Retina (tissue), 1 donor: ENCODE measurements around the gene RCAN1.
A peak's percentile ranks its signal among the peaks of the same experiment; 100 is the strongest.
"Not testable (repeated sequence)": the region's sequence is repeated elsewhere in the genome, so short reads cannot be mapped to it uniquely, and the experiment has no call there.

Source experiments
- DNase-seq: peaks from one replicate; pipeline ENCODE4 v3.0.0-alpha.2; 2016

RCAN1 gene

GRCh38 chr21:34567604-34568155 lies 47.2 kb downstream of the RCAN1 start:
- DNase-seq = no peak

GRCh38 chr21:34565238-34565637 lies 49.7 kb downstream of the RCAN1 start:
- DNase-seq = no peak

GRCh38 chr21:34563370-34563769 lies 51.5 kb downstream of the RCAN1 start:
- DNase-seq = not testable (repeated sequence)

DNA sequence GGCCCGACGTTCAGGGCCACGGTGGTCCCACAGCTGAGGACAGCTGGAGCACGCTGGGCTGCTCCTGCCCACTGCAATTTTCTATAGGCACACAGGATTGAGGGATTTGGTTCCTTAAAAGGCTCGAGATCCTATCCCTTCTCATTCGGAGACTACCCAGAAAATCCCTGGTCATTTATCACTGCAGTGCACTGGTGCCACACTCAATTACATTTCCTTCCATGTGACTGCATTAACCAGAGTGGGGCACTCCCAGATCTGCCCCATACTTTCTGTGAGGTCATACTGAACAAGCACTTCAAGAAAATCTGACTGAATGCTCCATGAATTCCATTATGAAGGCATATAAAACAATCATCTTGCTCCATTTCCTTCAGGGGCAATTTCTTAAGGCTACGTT lies 53.1 kb downstream of the RCAN1 start:
- peak; percentile 53 for DNase-seq

- DNase-seq = no peak
Measured at GRCh38 chr21:34560609-34561008, 54.3 kb downstream of the RCAN1 start.

DNA sequence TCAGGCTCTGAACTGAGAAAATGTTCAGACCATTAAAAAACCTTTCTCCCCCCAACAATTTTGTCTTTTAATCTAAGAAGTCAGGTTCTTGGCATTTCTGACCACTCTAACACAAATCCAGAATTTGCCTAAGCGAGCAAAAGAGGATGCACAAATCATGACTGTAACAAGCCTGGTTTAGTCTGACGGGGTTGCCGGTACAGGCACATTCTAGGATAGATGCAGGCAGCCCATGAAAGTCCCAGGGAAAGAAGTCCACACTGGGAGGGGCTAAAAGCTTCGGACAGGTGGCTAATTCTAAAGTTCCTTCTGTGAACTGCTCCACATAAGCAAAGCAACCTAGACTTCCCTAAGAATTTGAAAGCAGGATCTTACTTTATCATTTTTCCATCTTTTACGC lies 54.9 kb downstream of the RCAN1 start:
- no peak for DNase-seq

DNA sequence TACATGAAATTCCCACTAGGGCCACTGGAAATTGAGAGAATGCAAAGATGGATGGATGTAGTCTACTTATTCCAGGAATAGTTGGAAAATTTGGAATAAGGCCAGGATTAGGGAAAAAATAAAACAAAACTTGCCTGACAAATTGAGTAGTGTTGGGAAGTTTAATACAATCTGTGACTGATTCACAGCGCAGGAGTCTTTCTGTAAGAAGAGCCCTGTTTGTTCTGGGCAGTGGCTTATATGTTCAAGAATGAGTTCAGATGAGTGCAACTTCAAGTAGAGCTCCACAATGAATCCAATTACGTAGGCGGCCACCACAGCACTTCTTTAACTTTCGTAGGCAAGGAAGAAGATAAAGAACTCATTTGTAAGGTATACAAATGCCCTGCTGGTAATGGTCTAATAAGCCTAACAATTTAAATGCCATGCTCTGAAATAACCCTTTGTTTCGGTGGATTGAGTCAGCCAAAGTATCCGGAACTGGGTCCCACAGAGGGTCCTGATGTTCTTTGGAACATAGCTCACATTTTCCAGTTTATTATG lies 55.8 kb downstream of the RCAN1 start:
- no peak for DNase-seq

DNA sequence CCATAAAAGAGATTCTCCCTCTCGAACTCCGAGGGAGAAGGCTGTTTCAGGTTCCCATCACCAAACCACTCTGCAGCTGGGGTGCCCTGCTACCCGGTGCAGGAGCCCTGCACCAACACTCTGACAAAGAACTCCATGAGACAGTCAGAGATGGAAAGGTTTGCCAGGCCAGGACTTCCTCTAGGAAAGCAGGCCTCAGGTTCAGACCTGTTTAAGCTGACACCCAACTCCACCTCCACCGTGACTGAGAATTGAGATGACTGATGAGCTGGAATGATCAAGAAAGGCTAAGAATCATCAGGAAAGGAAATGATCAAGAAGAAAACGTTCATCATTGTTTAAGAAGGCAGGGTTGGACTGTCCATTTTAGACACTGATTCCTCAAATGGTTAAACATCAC lies 56.7 kb downstream of the RCAN1 start:
- no peak for DNase-seq

- no peak for DNase-seq
Measured at GRCh38 chr21:34557261-34557660, 57.7 kb downstream of the RCAN1 start.

- DNase-seq = not testable (repeated sequence)
Measured at GRCh38 chr21:34554670-34555069, 60.2 kb downstream of the RCAN1 start.

DNA sequence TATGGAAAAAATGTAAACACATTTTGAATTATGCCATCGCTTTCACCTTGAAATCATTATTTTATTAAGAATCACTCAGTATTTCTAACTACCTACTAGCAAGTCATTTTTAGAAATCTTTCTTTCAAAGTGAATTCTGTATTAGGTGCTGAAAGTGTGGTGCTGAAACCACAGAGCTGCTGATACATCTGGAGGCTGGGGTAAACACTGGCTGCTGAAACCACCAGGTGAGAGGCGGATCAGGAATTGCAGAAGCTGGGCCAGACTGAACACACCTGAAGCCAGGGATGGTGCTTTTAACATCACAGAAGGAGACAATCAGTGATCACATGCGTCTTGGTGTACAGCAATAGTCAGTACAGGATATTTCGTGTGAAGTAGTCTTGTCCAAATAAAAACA lies 60.7 kb downstream of the RCAN1 start:
- DNase-seq = no peak

DNA sequence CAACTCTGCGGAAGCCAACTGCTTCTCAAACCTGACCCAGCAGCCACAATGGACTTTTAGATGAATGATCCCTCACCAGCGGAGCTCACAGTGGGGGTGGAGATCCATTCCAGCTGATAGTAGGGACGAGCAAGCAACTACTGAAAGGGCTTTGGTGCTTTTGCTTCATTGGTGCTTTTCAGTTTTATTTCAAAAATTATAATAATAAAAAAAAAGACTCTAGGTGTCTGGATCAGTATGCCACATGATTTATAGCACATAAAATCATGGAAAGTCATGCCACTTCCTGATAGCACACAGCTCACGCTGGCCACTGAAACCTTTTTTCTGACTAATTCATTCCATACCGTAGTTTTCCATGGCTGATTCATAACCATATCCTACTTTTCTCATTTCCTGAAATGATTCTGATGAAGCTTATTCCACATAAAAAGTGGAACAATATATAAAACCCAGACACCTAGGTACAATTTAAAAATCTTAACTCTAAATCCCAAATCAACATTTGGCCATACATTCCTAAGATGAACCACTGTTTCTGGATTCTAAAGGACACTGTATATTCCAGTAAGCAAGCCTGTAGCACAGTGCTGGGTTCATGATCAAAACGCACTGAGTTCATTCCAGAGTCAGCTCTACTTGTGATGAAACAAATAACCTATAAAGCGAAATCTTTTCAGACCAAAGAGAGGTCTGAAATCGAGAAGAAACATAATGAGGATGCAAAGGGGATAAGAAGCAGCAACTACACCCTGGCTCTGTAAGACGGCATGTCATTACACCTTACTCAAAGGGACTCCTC lies 61.6 kb downstream of the RCAN1 start:
- DNase-seq = no peak

- DNase-seq = no peak
Measured at GRCh38 chr21:34552360-34553098, 62.4 kb downstream of the RCAN1 start.

- no peak for DNase-seq
Measured at GRCh38 chr21:34550182-34550799, 64.6 kb downstream of the RCAN1 start.

DNA sequence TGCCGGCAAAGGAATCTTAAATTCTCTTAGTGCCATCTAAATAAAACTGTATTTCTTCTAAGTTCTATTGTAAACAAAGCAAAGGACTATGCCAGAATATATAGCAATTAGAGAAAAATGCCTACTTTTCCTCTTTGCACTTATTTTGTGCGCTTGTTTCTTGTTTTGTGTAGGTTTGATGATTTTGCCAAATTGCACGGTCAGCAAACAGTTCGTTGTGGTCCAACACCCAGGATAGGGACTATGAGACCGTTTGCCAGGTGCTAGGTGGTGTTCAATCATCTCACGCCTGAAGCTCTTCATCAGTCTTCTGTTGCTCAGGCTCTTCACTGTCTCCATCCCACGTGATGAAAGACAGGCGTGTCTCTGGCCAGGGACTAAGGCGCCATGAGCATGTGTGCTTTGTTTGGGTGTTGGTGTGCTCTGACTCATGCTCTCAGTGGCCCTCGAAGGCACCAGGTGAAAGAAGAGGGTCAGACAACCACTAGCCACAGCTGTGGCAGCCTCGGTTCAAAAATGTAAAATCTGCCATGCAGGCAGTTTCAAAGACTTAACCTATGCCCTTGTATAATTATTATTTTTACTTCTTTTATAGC lies 66.0 kb downstream of the RCAN1 start:
- DNase-seq = no peak

GRCh38 chr21:34546542-34546941 lies 68.4 kb downstream of the RCAN1 start:
- no peak for DNase-seq

DNA sequence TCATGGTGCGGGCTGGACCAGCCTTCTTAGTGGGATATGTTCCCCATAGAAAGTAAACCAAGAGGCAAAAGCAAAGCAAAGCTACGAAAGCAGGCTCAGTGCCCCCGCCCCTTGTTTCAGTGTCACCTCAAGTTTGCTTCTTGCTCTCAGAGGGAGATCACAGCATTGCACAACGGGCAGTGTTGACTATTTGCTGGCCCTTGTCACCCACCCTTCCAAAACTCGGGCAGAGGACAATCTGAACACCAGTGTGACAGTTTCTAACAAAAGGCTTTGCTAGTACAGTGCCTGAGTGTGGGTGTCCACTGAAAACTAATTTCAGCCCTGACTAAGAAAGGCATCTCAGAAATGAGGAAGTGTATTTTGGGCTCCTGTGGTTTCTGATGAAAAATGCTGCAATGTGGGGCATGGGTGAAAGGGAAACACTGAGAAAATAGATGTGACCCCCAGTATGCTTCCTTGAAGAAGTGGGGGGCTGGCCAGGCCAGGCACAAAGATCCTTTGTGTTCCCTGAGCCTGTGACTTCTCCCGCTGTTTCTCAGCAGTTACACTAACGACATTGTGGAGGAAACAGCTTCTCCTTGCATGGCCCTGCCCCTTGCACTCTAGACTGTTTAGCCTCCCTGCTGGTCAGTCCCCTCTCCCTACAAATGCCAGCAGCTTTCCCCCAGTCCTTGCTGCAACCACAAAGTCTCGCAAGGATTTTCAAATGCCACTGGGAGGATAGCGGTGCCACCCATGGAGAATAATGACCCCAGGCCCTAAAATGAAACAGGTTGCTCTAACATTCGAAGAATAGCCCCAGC lies 69.6 kb downstream of the RCAN1 start:
- DNase-seq = peak; percentile 68

- no peak for DNase-seq
Measured at GRCh38 chr21:34544032-34544496, 70.8 kb downstream of the RCAN1 start.

- DNase-seq = no peak
Measured at GRCh38 chr21:34543017-34543416, 71.9 kb downstream of the RCAN1 start.

- no peak for DNase-seq
Measured at GRCh38 chr21:34540206-34540605, 74.7 kb downstream of the RCAN1 start.

DNA sequence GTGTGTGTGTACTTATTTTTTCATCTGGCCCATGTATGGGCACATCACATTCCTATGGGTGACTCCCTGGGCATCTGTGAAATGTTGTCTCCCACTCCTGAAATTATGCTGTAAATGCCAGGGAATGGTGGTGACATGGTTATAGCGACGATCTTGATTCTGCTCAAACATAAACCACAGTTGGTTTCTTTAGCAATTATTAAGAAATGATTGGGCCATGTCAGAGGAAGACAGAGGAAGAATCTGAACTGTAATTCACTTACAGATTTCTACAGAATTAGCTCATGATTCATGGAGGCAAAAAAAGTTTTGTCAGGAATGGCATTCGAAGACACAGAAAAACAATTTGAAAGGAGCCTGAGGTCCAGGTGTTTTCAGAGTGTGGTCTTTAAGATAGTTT lies 77.1 kb downstream of the RCAN1 start:
- DNase-seq = no peak

DNA sequence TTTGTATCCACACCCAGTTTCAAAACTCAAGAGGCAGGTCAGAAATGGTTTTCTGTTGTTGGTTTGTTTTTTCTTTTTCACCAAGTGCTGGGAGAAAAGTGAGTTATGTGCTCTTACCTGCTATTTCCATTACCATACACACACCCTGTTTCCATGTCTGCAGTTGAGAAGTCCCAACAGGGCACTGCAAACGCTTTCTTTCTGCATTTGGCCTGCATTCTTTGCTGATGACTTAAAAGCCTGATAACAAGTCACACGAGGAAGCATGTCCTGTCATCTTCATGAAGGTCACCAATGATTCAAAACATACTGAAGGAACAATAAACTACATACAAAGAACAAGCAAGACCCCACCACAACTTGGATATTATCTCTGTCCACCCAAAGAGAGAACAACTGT lies 78.1 kb downstream of the RCAN1 start:
- no peak for DNase-seq
